K562 treated with DMSO at 1 percent for 24 hours (cell line): ENCODE results near the gene COL13A1. TPM values are rescaled to one million over a fixed set of nuclear protein-coding genes. Genes with fewer than 3 reads are reported as not detected.

Source experiments
- total RNA-seq: library from RNA; unstranded; fragments of 300-600 nt; gene quantifications from 2 replicates; pipeline ENCODE4 v1.2.3, GENCODE V29; 2022; ENCODE audit warnings: low read depth; ENCODE audit not compliant: insufficient read depth

The COL13A1 gene
- not detected in 2 replicates for total RNA-seq

GRCh38 chr10:69801434-69802315 is at the start of gene COL13A1:
COL13A1 (plus strand) TSS chr10:69801906; CDS start chr10:69802424, 518 bp downstream.

Other genes with a start within 250 kb of the COL13A1 start
- gene NEUROG3, start 228.5 kb upstream of the COL13A1 start, total RNA-seq = not detected in 2 replicates
- 13.1 and 13.2 TPM in 2 replicates for gene FAM241B, start 171.7 kb upstream of the COL13A1 start, total RNA-seq